Measurements from ENCODE around the gene DHX8.
"Not testable (repeated sequence)": the region's sequence is repeated elsewhere in the genome, so short reads cannot be mapped to it uniquely, and the experiment has no call there.

Gene DHX8

GRCh38 chr17:43483674-43484551, at the start of gene DHX8:
Gene DHX8 (plus strand): TSS chr17:43483975. CDS start chr17:43484038, 63 bp downstream.
- DNase-seq, result peak; percentile 81 to 96

GRCh38 chr17:43434902-43435319, 48.9 kb upstream of the DHX8 start:
- no peak for DNase-seq

DNA sequence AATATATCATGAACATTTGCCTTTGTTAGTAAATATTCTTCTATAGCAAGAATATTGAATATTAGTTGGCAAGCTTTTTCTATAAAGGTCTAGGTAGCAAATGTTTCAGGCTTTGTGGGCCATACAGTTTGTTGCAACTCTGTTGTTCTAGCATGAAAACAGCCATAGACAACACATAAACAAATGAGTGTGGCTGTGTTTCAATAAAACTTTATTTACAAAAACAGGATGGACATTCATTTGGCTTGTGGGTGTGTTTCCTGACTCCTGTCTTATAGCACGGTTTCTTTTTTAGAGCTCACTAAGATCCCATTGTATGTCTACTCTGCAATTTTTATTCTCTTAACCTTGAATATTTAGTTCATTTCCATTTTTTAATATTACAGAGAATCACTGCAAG, 46.0 kb upstream of the DHX8 start:
- no peak for DNase-seq

DNA sequence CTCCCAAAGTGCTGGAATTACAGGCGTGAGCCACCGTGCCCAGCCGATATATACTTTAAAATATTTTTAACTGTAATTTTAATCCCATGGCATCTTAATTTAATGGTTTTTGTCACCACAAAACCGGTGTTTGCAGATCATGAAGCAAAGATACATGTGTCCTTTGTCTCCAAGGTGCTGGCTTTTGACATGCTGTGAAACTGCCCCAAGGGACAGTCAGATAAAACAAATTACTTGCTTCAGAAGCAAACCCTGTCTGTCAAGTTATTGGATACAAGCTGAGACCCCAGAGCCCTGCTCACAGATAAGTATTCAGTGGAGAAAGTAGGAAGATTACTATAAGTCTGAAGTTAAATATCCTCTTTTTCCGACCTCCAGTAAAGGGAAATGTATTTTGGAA, 45.1 kb upstream of the DHX8 start:
- no peak for DNase-seq

GRCh38 chr17:43439041-43439440, 44.7 kb upstream of the DHX8 start:
- DNase-seq, result no peak

DNA sequence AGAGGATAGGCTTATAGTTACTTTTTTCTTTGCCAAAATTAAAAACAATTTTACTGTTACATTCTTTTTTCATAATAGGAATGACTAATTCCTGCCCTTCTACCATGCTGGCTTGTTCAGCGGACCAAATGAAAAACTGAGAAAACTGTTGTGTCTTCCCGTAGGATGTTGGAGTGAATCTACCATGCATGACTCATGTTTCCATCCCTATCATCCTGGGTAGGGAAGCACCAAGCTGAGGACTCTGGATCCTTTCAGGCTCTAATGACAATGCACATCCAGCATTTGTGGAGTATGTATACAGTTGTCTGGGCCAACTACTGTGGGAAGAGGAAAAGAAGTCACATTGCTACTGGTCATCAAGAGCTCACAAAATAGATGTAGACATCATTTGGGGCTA, 41.1 kb upstream of the DHX8 start:
- no peak for DNase-seq

- DNase-seq, result no peak
Observed at GRCh38 chr17:43443381-43443780, 40.4 kb upstream of the DHX8 start.

GRCh38 chr17:43444223-43445008, 39.4 kb upstream of the DHX8 start:
- DNase-seq, result no peak

GRCh38 chr17:43445009-43445589, 38.7 kb upstream of the DHX8 start:
- no peak for DNase-seq

DNA sequence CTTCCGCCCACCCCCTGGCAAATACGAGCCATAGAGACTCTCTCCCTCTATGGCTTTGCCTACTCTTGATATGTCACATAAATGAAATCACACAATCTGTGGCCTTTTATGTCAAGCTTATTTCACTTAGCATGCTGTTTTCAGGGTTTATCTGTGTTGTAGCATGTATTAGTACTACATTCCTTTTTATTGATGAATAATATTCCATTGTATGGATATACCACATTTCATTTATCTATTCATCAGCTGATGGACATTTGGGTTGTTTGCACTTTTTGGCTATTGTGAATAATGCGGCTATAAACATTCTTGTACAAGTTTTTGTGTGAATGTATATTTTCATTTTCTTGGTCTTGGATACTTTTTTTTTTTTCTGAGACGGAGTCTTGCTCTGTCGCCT, 37.0 kb upstream of the DHX8 start:
- DNase-seq, result no peak

DNA sequence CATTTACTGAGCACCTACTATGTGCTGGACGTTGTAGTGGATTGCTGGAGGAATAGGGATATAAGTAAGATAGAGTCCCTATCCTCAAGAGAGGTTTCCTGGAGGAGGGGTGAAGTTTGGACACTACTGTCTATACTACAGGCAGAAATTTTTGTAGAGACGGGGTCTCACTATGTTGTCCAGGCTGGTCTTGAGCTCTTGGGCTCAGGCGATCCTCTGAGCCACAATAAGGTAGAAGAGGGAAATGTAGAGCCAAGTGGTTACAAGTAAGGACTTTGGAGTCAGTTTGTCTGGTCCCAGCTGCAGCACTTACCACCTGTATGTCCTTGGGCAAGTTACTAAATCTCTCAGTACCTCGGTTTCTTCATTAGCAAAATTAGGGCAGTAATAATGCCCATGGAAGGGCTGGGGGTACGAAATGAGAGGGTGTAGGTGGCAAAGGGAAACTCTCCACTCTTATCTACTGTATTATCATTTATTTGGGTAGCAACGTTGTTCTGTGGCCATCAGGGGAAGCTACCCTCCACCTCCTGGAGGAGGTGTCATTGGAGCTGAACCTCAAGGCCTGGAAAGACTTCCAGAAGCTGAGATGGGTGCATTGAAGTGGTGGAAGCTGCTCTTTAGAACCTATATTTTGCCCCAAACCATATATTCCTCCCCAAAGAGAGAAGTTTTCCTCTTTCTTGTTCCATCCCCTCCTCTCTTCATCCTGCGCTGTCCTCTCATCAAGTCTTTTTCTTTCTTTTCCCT, 34.9 kb upstream of the DHX8 start:
- no peak for DNase-seq

- no peak for DNase-seq
Observed at GRCh38 chr17:43449470-43450248, 34.1 kb upstream of the DHX8 start.

GRCh38 chr17:43450791-43451190, 33.0 kb upstream of the DHX8 start:
- not testable (repeated sequence) for DNase-seq

GRCh38 chr17:43451741-43452140, 32.0 kb upstream of the DHX8 start:
- not testable (repeated sequence) for DNase-seq

DNA sequence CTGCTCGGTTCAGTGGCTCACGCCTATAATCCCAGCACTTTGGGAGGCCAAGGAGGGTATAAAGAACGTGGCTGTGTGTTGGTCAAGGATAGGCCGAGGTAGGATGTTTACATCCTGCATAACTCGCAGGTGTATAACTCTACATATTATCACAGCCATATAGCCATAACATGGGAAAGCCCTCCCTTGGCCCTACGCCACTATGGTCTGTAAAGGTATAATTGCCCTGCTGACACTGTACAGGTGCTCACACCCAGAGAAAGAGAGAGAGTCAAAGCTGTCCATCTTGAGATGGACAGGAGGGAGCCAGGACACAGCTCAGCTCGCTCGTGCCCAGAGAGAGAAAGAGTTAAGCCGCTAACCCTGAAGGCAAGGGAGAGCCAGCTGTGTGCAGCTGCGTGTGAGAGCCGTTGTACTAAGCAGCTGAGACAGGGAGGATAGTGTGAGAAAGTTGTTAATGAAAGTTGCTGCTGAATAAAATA, 30.4 kb upstream of the DHX8 start:
- DNase-seq, result no peak

DNA sequence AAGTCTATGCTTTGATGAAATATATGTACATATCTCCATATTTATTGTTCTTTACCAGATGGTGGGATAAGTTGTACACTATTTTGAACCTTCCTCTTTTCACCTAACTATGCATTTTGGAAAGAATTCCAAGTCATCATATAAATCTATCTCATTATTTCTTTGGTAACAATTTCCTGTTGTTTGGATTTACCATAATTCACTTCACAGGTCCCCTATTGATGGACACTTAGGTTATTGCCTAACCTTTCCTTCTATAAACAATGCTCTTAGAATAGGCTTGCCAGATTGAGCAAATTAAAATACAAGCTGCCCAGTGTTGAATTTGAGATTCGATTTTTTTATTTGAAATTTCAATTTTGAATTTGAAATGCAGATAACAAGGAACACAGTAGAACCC, 28.9 kb upstream of the DHX8 start:
- DNase-seq, result no peak

GRCh38 chr17:43456029-43456428, 27.7 kb upstream of the DHX8 start:
- DNase-seq, result no peak

DNA sequence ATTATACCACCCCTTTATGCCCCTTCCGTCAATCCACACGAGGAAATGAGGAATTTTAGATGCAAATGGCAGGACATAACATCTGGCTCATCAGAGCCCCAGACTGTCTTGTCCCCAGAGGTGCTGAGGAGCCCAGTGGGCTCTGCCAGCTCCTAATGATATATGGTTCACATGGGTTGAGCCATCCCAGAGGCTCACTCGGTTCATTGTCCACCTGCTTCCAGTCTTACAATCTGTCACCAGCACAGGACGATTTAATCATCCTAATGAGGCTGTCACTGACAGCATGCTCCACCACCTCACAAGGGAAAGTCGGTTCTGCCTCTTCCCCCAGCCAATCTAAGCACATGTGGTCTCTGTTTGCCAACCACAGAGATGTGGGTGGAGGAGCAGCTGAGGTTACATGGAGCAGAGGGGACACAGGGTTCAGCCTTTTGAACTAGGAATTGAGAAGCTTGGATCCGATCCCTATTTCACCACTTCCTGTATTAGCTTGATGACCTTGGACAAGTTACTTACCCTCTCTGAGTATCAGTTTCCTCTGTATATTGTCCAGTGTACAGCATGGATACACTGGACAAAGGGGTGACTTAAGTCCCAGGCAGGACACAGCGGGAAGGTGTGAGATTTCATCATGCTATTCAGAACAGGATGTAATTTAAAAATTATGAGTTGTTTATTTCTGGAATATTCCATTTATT, 27.0 kb upstream of the DHX8 start:
- DNase-seq, result no peak

GRCh38 chr17:43457362-43457692, 26.4 kb upstream of the DHX8 start:
- no peak for DNase-seq

DNA sequence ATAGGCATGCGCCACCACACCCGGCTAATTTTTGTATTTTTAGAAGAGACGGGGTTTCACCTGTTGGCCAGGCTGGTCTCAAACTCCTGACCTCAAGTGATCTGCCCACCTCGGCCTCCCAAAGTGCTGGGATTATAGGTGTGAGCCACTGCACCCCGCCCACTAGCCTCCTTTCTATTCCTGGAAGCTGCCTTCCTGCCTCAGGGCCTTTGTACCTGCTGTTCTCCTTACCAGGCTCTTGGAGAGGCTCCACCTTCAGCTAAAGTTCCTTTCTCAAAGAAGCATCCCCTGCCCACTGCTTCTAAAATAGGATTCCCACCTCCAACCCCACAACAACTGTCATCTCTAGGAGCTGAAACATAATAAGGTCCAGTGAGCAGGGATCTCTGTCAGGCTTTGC, 23.9 kb upstream of the DHX8 start:
- not testable (repeated sequence) for DNase-seq

DNA sequence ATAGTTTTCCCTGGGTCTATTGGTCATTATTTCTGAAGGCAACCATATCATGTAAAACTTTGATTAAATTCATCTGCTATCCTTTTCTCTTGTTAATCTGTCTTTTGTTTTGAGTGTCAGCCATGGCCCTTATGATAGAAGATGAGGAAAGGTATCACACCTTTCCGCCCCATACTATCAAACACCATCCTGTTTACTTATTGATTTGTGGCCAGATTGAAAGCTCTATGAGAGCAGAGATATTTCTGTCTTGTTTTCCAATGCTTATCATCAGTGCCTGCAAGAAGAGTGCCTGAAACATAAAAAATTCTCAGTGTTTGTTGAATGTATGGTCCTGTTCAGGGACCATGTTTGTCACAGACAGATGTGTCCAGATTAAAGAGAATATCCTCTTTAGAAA, 22.6 kb upstream of the DHX8 start:
- DNase-seq, result no peak

Data from cerebellar nuclear complex (tissue), 1 donor.